Karpas-422 (cell line): ENCODE data around the gene ZNF644. TPM values are rescaled to one million over a fixed set of nuclear protein-coding genes. Genes with fewer than 3 reads are reported as not detected.
"Not testable (repeated sequence)": the region's sequence is repeated elsewhere in the genome, so short reads cannot be mapped to it uniquely, and the experiment has no call there.

Source experiments
- DNase-seq: peaks from one replicate; pipeline ENCODE4 v3.0.0-alpha.2; 2015
- H2AFZ ChIP-seq: fragments of 200-600 bp; sonication (generic); 2 replicates; pipeline ENCODE4 v1.6.1; 2014; ENCODE audit warnings: antibody characterized with exemption, low read length, mixed read lengths
- H3K27ac ChIP-seq: fragments of 200-600 bp; sonication (generic); 2 replicates; pipeline ENCODE4 v1.5.1; 2014; ENCODE audit warnings: mild to moderate bottlenecking, low read length, moderate library complexity
- H3K27me3 ChIP-seq: fragments of 200-600 bp; sonication (generic); 2 replicates; pipeline ENCODE4 v1.6.1; 2014; ENCODE audit warnings: low read length, mixed read lengths
- H3K36me3 ChIP-seq: fragments of 200-600 bp; sonication (generic); 2 replicates; pipeline ENCODE4 v1.6.1; 2014; ENCODE audit warnings: low read length, mixed read lengths; ENCODE audit not compliant: insufficient read depth
- H3K4me1 ChIP-seq: fragments of 200-600 bp; sonication (generic); 2 replicates; pipeline ENCODE4 v1.6.1; 2014; ENCODE audit warnings: mild to moderate bottlenecking, low read length, mixed read lengths
- H3K4me2 ChIP-seq: fragments of 200-600 bp; sonication (generic); 2 replicates; pipeline ENCODE4 v1.6.1; 2014; ENCODE audit warnings: low read length, low read depth, mild to moderate bottlenecking; ENCODE audit not compliant: poor library complexity, severe bottlenecking
- H3K4me3 ChIP-seq: fragments of 200-600 bp; sonication (generic); 2 replicates; pipeline ENCODE4 v1.5.1; 2014; ENCODE audit warnings: mild to moderate bottlenecking, antibody characterized with exemption, low read length, mixed read lengths
- H3K79me2 ChIP-seq: fragments of 200-600 bp; sonication (generic); 2 replicates; pipeline ENCODE4 v1.6.1; 2014; ENCODE audit warnings: mild to moderate bottlenecking, low read length, mixed read lengths
- H3K9ac ChIP-seq: fragments of 200-600 bp; sonication (generic); 2 replicates; pipeline ENCODE4 v1.6.0; 2014; ENCODE audit warnings: low read length
- H3K9me2 ChIP-seq: fragments of 200-600 bp; sonication (generic), shearing (Covaris generic); replicated peaks from 2 replicates; pipeline ENCODE4 v1.6.0; 2014; ENCODE audit warnings: mild to moderate bottlenecking, low read length, moderate library complexity; ENCODE audit not compliant: insufficient read depth
- H3K9me3 ChIP-seq: fragments of 300-700, 200-600 bp; sonication (generic); 2 replicates; pipeline ENCODE4 v1.6.1; 2014; ENCODE audit warnings: low read length, mixed read lengths
- H4K20me1 ChIP-seq: fragments of 200-600 bp; sonication (generic); 2 replicates; pipeline ENCODE4 v1.6.1; 2014; ENCODE audit warnings: mild to moderate bottlenecking, antibody characterized with exemption, low read length, low read depth; ENCODE audit not compliant: insufficient read depth
- total RNA-seq: library from RNA; depleted of rRNA; stranded (reverse); fragments of >200 nt; shearing (Covaris generic); gene quantifications from 2 replicates; pipeline ENCODE4 v1.2.3, GENCODE V29; 2014; ENCODE audit warnings: low replicate concordance

Gene ZNF644
- total RNA-seq, 1 experiment from 2014 or later: 93.5 TPM

DNA sequence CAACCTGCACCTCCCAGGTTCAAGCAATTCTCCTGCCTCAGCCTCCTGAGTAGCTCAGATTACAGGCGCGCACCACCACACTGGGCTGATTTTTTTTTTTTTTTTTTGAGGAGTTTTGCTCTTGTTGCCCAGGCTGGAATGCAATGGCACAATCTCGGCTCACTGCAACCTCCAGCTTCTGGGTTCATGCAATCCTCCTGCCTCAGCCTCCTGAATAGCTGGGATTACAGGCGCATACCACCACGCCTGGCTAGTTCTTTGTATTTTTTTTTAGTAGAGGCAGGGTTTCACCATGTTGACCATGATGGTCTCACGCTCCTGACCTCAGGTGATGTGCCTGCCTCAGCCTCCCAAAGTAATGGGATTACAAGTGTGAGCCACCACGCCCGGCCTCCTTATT, 93.6 kb downstream of the ZNF644 start:
- H3K9me3 ChIP-seq, H3K4me1 ChIP-seq, H3K4me3 ChIP-seq, H3K9me2 ChIP-seq, H2AFZ ChIP-seq, H3K9ac ChIP-seq, DNase-seq, H3K27me3 ChIP-seq, H3K4me2 ChIP-seq, H3K27ac ChIP-seq, H4K20me1 ChIP-seq: not testable (repeated sequence)
- H3K36me3 ChIP-seq: peaks cover 13% of the 10 kb centered on the region
- peaks cover 98% of the 10 kb centered on the region for H3K79me2 ChIP-seq

DNA sequence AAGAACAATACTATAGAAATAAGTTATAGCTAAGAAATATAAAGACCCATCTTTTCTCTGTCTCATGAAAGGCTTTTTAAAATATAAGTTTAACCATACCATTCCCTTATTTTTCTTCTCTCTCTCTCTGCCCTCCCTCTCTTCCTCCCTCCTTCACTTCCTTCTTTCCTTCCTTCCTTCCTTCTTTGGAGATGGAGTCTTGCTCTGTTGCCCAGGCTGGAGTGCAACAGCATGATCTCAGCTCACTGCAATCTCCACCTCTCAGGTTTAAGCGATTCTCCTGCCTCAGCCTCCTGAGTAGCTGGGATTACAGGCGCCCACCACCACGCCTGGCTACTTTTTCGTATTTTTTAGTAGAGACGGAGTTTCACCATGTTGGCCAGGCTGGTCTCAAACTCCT, 94.2 kb downstream of the ZNF644 start:
- not testable (repeated sequence) for H3K27me3 ChIP-seq, H2AFZ ChIP-seq, H4K20me1 ChIP-seq, DNase-seq, H3K4me3 ChIP-seq, H3K9me2 ChIP-seq, H3K27ac ChIP-seq, H3K9me3 ChIP-seq, H3K9ac ChIP-seq, H3K4me1 ChIP-seq, H3K36me3 ChIP-seq, H3K4me2 ChIP-seq
- H3K79me2 ChIP-seq: peaks cover 98% of the 10 kb centered on the region

DNA sequence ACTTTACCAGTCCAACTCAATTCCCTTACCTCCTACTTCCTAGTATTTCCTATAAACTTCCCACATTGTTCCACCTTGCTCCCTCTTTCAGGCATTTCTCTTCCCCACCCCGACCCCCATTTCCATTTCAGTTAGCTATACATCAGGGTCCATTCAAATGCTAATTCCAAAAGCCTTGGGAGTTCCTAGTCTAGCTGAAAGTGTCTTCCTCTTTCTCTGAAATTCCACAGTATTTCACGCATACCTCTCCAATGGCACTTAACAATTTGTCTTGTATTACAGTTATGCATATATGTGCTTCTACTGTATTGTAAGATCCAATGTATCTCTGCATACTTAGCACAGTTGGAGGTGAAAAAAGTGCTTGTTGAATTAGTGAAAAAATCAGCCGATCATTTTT, 94.9 kb downstream of the ZNF644 start:
- no peaks in the 10 kb centered on the region for H3K27me3 ChIP-seq
- peaks cover 9% of the 10 kb centered on the region for H3K36me3 ChIP-seq
- H3K4me3 ChIP-seq: no peak overlapping the region
- H3K27ac ChIP-seq: no peak overlapping the region
- no peak overlapping the region for H3K9ac ChIP-seq
- H2AFZ ChIP-seq: no peak overlapping the region
- no peak for DNase-seq
- H4K20me1 ChIP-seq: no peaks in the 10 kb centered on the region
- H3K4me1 ChIP-seq: no peaks in the 10 kb centered on the region
- no peaks in the 10 kb centered on the region for H3K9me2 ChIP-seq
- no peaks in the 10 kb centered on the region for H3K9me3 ChIP-seq
- peaks cover 98% of the 10 kb centered on the region for H3K79me2 ChIP-seq
- H3K4me2 ChIP-seq: no peak overlapping the region

- H3K9me3 ChIP-seq: no peaks in the 10 kb centered on the region
- H3K27ac ChIP-seq: no peak overlapping the region
- no peak for DNase-seq
- H3K36me3 ChIP-seq: peaks cover 9% of the 10 kb centered on the region
- H3K4me3 ChIP-seq: no peak overlapping the region
- H3K79me2 ChIP-seq: peaks cover 97% of the 10 kb centered on the region
- H3K4me1 ChIP-seq: peaks cover 4% of the 10 kb centered on the region; the same call in 1 of the 2 replicates
- H3K4me2 ChIP-seq: no peak overlapping the region
- H4K20me1 ChIP-seq: no peaks in the 10 kb centered on the region
- H3K9ac ChIP-seq: no peak overlapping the region
- H3K9me2 ChIP-seq: no peaks in the 10 kb centered on the region
- H3K27me3 ChIP-seq: no peaks in the 10 kb centered on the region
- no peak overlapping the region for H2AFZ ChIP-seq
Observed at GRCh38 chr1:90925928-90926869, 95.6 kb downstream of the ZNF644 start.

GRCh38 chr1:90924982-90925381, 96.9 kb downstream of the ZNF644 start:
- peaks cover 97% of the 10 kb centered on the region for H3K79me2 ChIP-seq
- peaks cover 12% of the 10 kb centered on the region for H3K4me1 ChIP-seq

DNA sequence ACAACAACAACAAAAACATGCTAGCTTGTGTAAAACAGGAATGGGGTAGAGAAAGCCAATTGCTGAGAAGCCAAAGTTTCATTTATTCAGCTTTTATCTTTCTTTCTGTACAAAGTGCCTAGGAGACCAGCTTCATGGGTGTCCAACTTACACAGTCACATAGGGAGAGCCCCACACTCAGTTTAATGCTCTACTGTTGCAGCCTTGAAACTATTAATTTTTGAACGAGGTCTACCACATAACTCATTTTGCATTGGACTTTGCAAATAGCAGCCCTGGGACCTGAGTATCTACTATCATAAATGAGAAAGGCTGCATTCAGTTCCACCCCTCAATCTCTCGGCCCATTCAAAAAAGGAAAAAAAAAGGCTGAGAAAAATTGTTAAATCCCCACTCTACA, 98.8 kb downstream of the ZNF644 start:
- H3K27ac ChIP-seq: no peak overlapping the region
- peaks cover 12% of the 10 kb centered on the region for H3K4me1 ChIP-seq
- no peak overlapping the region for H3K4me2 ChIP-seq
- no peaks in the 10 kb centered on the region for H3K9me2 ChIP-seq
- no peaks in the 10 kb centered on the region for H3K9me3 ChIP-seq
- peaks cover 99% of the 10 kb centered on the region for H3K79me2 ChIP-seq
- peaks cover 7% of the 10 kb centered on the region; the same call in 1 of the 2 replicates for H3K36me3 ChIP-seq
- no peaks in the 10 kb centered on the region for H3K27me3 ChIP-seq
- H3K9ac ChIP-seq: no peak overlapping the region
- no peak overlapping the region for H3K4me3 ChIP-seq
- no peak for DNase-seq
- no peak overlapping the region for H2AFZ ChIP-seq
- H4K20me1 ChIP-seq: no peaks in the 10 kb centered on the region

More at GRCh38 chr1:90924982-90925381, 96.9 kb downstream of the ZNF644 start:
- no peak overlapping the region for H2AFZ ChIP-seq
- no peak overlapping the region for H3K4me2 ChIP-seq
- H3K9ac ChIP-seq: no peak overlapping the region
- peaks cover 5% of the 10 kb centered on the region; the same call in 1 of the 2 replicates for H3K36me3 ChIP-seq
- no peak overlapping the region for H3K27ac ChIP-seq
- H4K20me1 ChIP-seq: no peaks in the 10 kb centered on the region
- no peak overlapping the region for H3K4me3 ChIP-seq
- H3K9me2 ChIP-seq: no peaks in the 10 kb centered on the region
- DNase-seq: no peak
- H3K27me3 ChIP-seq: no peaks in the 10 kb centered on the region
- no peaks in the 10 kb centered on the region for H3K9me3 ChIP-seq

DNA sequence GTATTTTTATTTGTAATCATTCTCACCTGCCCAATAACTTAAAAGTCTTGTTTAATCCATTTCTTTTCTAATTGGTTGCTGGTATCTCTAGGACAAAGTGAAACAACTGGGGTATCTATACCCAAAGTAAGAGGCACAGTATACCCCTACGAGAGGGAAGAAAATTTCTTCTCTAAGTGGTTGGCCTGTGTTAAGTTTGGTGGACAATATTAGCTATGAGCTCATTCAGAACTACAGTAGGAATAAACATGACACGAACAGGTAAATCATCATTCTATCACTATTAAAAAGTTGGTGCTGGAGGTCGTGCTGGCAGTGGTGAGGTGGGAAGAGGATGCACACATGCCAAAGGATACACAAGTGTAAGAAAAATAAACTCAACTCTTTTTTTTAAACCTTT, 99.6 kb downstream of the ZNF644 start:
- DNase-seq: no peak
- Histone ChIP-seq H3K27me3 (no peaks in the 10 kb centered on the region), H2AFZ (no peak overlapping the region), H3K27ac (no peak overlapping the region), H3K9me3 (no peaks in the 10 kb centered on the region), H3K4me1 (peaks cover 12% of the 10 kb centered on the region), H3K36me3 (peaks cover 13% of the 10 kb centered on the region; the same call in 1 of the 2 replicates), H3K4me2 (no peak overlapping the region), H3K4me3 (no peak overlapping the region), H3K9me2 (no peaks in the 10 kb centered on the region), H3K79me2 (peaks cover 99% of the 10 kb centered on the region), H4K20me1 (no peaks in the 10 kb centered on the region), H3K9ac (no peak overlapping the region)

DNA sequence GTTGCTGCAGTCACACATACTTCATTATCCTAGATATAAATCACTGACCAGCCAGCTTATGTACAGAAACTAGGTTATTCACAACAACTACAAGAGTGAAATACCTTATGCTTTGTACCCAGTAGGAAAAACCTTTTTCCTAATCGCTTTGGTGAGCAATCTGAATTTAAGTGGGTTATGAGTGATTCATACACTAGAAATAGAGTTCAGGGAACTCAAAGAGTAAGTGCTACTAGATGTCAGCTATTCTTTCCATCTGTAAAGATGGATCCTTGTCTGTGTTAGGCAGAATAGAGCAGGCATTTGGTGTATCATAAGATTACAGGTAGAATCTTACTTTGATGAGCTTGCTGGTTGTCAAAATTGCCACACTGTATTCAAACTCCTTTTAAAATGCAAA, 101.9 kb downstream of the ZNF644 start:
- peaks cover 98% of the 10 kb centered on the region for H3K79me2 ChIP-seq
- H3K4me2 ChIP-seq: no peak overlapping the region
- H3K4me1 ChIP-seq: peaks cover 12% of the 10 kb centered on the region

More for the DNA sequence above, 101.9 kb downstream of the ZNF644 start:
- DNase-seq: no peak
- H3K4me3 ChIP-seq: no peak overlapping the region
- 0 out of 2 replicates have a peak overlapping the region, but pooled peaks have one; percentile 16 for H3K27ac ChIP-seq
- H3K9me2 ChIP-seq: no peaks in the 10 kb centered on the region
- H2AFZ ChIP-seq: no peak overlapping the region
- H3K27me3 ChIP-seq: no peaks in the 10 kb centered on the region
- H4K20me1 ChIP-seq: no peaks in the 10 kb centered on the region
- peaks cover 33% of the 10 kb centered on the region; the same call in 1 of the 2 replicates for H3K36me3 ChIP-seq
- H3K9ac ChIP-seq: no peak overlapping the region
- no peaks in the 10 kb centered on the region for H3K9me3 ChIP-seq
